ENCODE measurements around the gene NOL3.

- TF ChIP-seq CTCF (IDR thresholded peaks at IDR 0.05) (no peak; the same call in 1 of the 2 replicates), E2F4 (CRISPR knock-in tag; IDR thresholded peaks at IDR 0.05; ENCODE audit: borderline replicate concordance, low read depth) (no peak), CREB1 (CRISPR knock-in tag; IDR thresholded peaks at IDR 0.05) (0 out of 2 replicates have a peak, but pooled peaks have one; percentile 4), ZNF138 (CRISPR knock-in tag; conservative IDR thresholded peaks at IDR 0.05) (no peak), ZBTB21 (CRISPR knock-in tag; IDR thresholded peaks at IDR 0.05; ENCODE audit: borderline replicate concordance) (no peak), ZNF281 (CRISPR knock-in tag; IDR thresholded peaks at IDR 0.05) (no peak), ELF4 (CRISPR knock-in tag; IDR thresholded peaks at IDR 0.05; ENCODE audit: low read depth) (no peak), USF1 (CRISPR knock-in tag; IDR thresholded peaks at IDR 0.05) (no peak), NFE2L1 (CRISPR knock-in tag; IDR thresholded peaks at IDR 0.05) (no peak), ZNF512 (CRISPR knock-in tag; IDR thresholded peaks at IDR 0.05; ENCODE audit: borderline replicate concordance) (no peak), STAT6 (CRISPR knock-in tag; conservative IDR thresholded peaks at IDR 0.05; ENCODE audit: low read depth) (no peak), ATF2 (CRISPR knock-in tag; IDR thresholded peaks at IDR 0.05; ENCODE audit: borderline replicate concordance, low read depth) (no peak), E2F5 (CRISPR knock-in tag; IDR thresholded peaks at IDR 0.05) (no peak)
These were observed 15.4 kb downstream of the NOL3 start for GRCh38 chr16:67185651-67186134.
